PFSK-1 (cell line): Measurements from ENCODE around the gene CLK1.

Experiments used
- FOXP2 ChIP-seq: optimal IDR thresholded peaks from 2 replicates; pipeline ENCODE3; 2011; ENCODE audit warnings: borderline replicate concordance, control low read depth, inconsistent platforms; ENCODE audit not compliant: insufficient read depth; ENCODE audit errors: extremely low read length, extremely low read depth
- POLR2AphosphoS5 ChIP-seq: IDR thresholded peaks from 2 replicates; pipeline ENCODE4 v1.6.1; 2012; ENCODE audit warnings: low read depth, mild to moderate bottlenecking, control low read depth, low read length, moderate library complexity
- SIN3A ChIP-seq: IDR thresholded peaks from 2 replicates; pipeline ENCODE4 v1.6.1; 2012; ENCODE audit warnings: mild to moderate bottlenecking, low read length, moderate library complexity, borderline replicate concordance; ENCODE audit not compliant: insufficient read depth
- TAF1 ChIP-seq: IDR thresholded peaks from 2 replicates; pipeline ENCODE4 v1.6.1; 2012; ENCODE audit warnings: low read length, control low read depth, borderline replicate concordance; ENCODE audit not compliant: insufficient read depth
- TF ChIP-seq, protein P1 (sequence below), 2 experiments: IDR thresholded peaks; 2 replicates each; pipeline versions ENCODE4 v1.6.1 to v1.8.0; 2011 to 2012; ENCODE audit warnings: low read depth in 2 of 2, low read length in 2 of 2, control low read depth in 1 of 2, inconsistent platforms in 1 of 2, mild to moderate bottlenecking in 1 of 2, moderate library complexity in 1 of 2; ENCODE audit not compliant: insufficient read depth in 1 of 2

DNA sequence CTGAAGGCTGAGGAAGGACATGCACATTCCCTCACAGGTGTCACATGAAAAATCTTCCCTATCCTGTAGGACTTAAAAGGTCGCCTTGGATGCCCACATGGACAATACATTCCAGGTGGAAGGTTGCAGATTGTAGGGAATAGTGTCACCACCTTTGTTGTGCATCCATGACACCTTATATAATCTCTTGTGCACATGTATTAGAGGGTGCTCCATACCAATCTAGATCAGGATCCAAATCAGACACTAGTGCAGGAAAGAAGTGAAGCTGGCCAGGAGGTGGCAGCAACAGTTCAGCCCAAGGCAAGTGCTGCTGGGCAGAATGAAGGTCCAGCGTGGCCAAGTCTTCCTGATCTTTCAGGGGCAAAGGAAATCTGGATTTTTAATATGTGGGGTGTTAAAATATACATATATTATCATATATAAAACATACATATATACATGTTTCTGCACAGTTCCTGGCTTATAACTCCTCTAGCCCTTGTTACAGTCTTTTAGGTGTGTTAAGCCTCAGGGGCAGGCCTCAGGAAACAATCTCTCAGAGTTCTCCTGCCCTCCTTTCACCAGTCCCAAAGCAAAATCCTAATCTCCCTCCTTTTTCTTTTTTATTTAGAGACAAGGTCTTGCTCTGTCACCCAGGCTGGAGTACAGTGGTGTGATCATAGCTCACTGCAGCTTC, 41.3 kb upstream of the CLK1 start:
- TF ChIP-seq POLR2AphosphoS5 (no peak), FOXP2 (no peak), SIN3A (no peak), TAF1 (no peak)
- TF ChIP-seq, protein P1, sequence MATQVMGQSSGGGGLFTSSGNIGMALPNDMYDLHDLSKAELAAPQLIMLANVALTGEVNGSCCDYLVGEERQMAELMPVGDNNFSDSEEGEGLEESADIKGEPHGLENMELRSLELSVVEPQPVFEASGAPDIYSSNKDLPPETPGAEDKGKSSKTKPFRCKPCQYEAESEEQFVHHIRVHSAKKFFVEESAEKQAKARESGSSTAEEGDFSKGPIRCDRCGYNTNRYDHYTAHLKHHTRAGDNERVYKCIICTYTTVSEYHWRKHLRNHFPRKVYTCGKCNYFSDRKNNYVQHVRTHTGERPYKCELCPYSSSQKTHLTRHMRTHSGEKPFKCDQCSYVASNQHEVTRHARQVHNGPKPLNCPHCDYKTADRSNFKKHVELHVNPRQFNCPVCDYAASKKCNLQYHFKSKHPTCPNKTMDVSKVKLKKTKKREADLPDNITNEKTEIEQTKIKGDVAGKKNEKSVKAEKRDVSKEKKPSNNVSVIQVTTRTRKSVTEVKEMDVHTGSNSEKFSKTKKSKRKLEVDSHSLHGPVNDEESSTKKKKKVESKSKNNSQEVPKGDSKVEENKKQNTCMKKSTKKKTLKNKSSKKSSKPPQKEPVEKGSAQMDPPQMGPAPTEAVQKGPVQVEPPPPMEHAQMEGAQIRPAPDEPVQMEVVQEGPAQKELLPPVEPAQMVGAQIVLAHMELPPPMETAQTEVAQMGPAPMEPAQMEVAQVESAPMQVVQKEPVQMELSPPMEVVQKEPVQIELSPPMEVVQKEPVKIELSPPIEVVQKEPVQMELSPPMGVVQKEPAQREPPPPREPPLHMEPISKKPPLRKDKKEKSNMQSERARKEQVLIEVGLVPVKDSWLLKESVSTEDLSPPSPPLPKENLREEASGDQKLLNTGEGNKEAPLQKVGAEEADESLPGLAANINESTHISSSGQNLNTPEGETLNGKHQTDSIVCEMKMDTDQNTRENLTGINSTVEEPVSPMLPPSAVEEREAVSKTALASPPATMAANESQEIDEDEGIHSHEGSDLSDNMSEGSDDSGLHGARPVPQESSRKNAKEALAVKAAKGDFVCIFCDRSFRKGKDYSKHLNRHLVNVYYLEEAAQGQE (IDR thresholded peaks at IDR 0.05; ENCODE audit: insufficient read depth in 1 of 2, low read depth in 2 of 2, low read length in 2 of 2): no peak
